Measurements from ENCODE around the gene GRAMD2A.

The GRAMD2A gene

DNA sequence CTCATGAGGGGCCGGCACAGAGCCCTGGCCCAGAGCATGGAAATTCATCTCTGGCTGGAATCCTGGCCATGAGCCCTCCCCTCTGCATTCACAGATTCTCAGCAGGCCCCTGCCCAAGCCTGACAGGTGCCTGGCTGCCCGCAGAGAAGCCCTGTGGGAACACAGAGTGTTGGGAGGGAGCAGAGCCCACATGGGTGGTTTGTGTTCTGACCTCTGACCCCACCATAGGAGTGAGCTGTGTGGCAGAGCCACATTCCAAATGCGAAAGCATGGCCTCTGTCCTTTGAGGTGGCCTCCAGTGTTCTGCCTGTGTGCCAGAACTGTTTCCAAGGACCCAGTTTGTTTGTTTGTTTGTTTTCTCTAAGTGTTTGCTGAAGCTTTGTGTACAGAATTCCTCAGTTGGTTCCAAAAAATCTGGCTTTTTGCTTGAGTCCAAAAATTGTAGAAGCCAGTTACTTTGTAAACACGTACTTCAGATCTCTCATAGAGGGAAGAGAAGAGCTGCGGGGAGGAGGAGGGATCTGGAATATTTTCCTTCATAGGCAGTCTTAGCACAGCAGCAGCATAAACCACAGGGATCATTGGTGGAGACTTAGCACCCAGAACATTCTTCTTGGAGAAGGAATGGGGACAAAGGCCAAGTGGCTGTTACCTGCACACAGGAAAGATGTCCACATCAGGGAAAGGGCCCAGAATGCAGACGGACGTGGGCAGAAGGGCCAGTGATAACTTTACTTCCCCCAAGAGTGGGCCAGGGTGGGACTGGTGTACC is 36.0 kb downstream of the GRAMD2A start:
- H3K36me3 ChIP-seq (ENCODE audit: low read depth) = no peaks in the 10 kb centered on the region
- H3K27ac ChIP-seq (ENCODE audit: poor library complexity, severe bottlenecking) = no peak overlapping the region
- peaks cover 6% of the 10 kb centered on the region for H3K4me1 ChIP-seq (ENCODE audit: insufficient read depth, poor library complexity, severe bottlenecking)
- DNase-seq (ENCODE audit: low spot score) = no peak
- H3K27me3 ChIP-seq (ENCODE audit: insufficient read depth, poor library complexity, severe bottlenecking) = no peaks in the 10 kb centered on the region
- no peak overlapping the region for H3K4me3 ChIP-seq (ENCODE audit: severe bottlenecking)
- no peaks in the 10 kb centered on the region for H3K9me3 ChIP-seq (ENCODE audit: severe bottlenecking)
- TF ChIP-seq, protein P1, sequence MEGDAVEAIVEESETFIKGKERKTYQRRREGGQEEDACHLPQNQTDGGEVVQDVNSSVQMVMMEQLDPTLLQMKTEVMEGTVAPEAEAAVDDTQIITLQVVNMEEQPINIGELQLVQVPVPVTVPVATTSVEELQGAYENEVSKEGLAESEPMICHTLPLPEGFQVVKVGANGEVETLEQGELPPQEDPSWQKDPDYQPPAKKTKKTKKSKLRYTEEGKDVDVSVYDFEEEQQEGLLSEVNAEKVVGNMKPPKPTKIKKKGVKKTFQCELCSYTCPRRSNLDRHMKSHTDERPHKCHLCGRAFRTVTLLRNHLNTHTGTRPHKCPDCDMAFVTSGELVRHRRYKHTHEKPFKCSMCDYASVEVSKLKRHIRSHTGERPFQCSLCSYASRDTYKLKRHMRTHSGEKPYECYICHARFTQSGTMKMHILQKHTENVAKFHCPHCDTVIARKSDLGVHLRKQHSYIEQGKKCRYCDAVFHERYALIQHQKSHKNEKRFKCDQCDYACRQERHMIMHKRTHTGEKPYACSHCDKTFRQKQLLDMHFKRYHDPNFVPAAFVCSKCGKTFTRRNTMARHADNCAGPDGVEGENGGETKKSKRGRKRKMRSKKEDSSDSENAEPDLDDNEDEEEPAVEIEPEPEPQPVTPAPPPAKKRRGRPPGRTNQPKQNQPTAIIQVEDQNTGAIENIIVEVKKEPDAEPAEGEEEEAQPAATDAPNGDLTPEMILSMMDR (IDR thresholded peaks at IDR 0.05; ENCODE audit: poor library complexity, severe bottlenecking) = no peak
- ATAC-seq (ENCODE audit: low read depth) = no peak

DNA sequence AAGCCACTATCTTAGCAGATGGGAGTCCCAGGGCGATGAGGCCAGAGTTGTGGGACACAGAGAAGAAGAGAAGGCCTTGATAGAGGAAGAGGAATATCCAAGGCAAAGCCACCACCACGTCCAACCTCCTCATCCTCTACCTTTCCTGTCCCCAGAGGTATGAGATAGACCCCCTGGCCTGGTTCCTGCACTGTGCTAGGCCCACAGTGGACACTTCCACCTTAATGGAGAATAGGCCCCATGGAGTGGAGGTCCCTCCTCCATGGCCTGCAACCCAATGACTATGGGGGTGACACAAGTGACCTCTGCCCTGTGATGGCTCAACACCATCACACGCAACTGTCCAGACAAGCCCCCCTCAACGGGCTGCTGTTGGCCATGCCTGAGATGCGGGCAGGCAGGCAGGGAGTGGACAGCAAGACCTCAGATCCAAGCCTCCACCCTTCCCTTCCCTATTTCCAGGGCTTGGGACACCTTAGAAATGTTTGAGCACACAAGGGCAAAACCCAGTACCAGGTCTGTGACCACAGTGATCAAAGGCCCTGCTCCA is 36.8 kb downstream of the GRAMD2A start:
- Histone ChIP-seq H3K27me3 (ENCODE audit: insufficient read depth, poor library complexity, severe bottlenecking) (no peaks in the 10 kb centered on the region), H3K9me3 (ENCODE audit: severe bottlenecking) (no peaks in the 10 kb centered on the region), H3K27ac (ENCODE audit: poor library complexity, severe bottlenecking) (no peak overlapping the region), H3K4me1 (ENCODE audit: insufficient read depth, poor library complexity, severe bottlenecking) (peaks cover 7% of the 10 kb centered on the region), H3K4me3 (ENCODE audit: severe bottlenecking) (no peak overlapping the region), H3K36me3 (ENCODE audit: low read depth) (no peaks in the 10 kb centered on the region)
- ATAC-seq (ENCODE audit: low read depth) (no peak), DNase-seq (ENCODE audit: low spot score) (no peak)
- TF ChIP-seq, protein P1 (IDR thresholded peaks at IDR 0.05; ENCODE audit: poor library complexity, severe bottlenecking) = no peak

DNA sequence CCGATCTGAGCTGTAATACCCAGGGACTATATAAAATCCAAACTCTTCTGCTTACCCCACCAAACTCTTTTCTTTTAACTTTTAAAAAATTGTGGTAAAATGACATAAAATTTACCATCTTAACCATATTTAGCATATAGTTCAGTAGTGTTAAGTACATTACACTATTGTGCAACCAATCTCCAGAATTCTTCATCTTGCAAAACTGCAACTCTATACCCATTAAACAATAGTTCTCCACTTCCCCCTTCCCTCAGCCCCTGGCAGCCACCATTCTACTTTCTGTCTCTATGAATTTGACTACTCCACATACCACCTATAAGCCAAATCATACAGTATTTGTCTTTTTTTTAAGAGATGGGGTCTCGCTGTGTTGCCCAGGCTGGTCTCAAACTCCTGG is 40.7 kb downstream of the GRAMD2A start:
- Histone ChIP-seq H3K9me3 (ENCODE audit: severe bottlenecking) (no peaks in the 10 kb centered on the region), H3K36me3 (ENCODE audit: low read depth) (no peaks in the 10 kb centered on the region), H3K4me3 (ENCODE audit: severe bottlenecking) (no peak overlapping the region), H3K4me1 (ENCODE audit: insufficient read depth, poor library complexity, severe bottlenecking) (peaks cover 21% of the 10 kb centered on the region), H3K27me3 (ENCODE audit: insufficient read depth, poor library complexity, severe bottlenecking) (no peaks in the 10 kb centered on the region), H3K27ac (ENCODE audit: poor library complexity, severe bottlenecking) (peak overlapping the region; percentile 84)
- DNase-seq (ENCODE audit: low spot score) = no peak
- TF ChIP-seq, protein P1 (IDR thresholded peaks at IDR 0.05; ENCODE audit: poor library complexity, severe bottlenecking) = no peak
- no peak for ATAC-seq (ENCODE audit: low read depth)

DNA sequence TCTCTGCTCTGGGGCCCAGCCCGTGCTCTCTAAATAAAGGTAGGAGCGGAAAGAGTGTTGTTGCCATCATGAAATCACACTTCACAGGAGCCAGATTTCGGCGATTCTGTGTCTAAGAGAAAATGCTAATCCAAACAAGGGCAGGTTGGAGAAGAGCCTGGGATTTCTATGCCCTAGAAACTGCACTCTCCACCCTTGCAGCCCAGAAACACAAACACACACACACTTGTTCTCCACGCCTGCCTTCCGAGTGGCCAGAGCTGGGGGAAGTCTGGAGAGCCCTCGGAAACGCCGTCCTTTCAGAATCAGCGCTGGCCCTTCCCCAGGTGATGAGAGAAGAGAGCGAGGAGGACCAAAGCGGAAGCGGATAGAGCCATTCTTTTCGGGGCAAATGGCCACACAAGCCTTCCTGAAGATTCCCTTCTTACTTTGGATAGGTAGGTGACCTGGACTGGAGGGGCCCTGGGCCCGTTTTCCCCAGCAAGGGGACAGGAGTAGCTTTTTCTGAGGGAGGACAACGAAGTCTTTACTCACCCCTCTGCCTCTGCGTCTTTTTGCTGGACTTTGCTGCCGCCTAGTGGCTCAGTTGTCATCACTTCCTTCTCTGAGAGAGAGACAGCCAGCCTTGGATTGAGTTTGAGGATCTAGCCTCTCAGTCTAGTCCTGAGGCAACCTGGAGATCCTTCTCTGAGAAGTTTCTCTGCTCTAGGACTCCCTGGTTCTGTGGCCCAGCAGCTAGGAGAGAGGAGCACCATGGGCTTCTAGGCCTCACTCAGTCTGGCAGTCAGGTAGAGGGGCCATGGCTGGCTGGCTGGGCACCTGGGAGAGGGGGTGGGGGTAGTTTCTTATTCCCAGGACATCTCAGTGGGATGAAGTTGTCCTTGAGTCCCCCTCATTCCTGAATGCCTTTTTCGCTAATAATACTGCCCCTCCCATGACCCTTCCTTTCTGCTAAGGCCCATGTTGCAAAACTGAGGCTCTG is 41.7 kb downstream of the GRAMD2A start:
- Histone ChIP-seq H3K36me3 (ENCODE audit: low read depth) (no peaks in the 10 kb centered on the region), H3K4me1 (ENCODE audit: insufficient read depth, poor library complexity, severe bottlenecking) (peaks cover 21% of the 10 kb centered on the region), H3K4me3 (ENCODE audit: severe bottlenecking) (peak overlapping the region; percentile 10), H3K27ac (ENCODE audit: poor library complexity, severe bottlenecking) (peak overlapping the region; percentile 84), H3K27me3 (ENCODE audit: insufficient read depth, poor library complexity, severe bottlenecking) (no peaks in the 10 kb centered on the region), H3K9me3 (ENCODE audit: severe bottlenecking) (no peaks in the 10 kb centered on the region)
- DNase-seq (ENCODE audit: low spot score) = peak; percentile 81
- ATAC-seq (ENCODE audit: low read depth) = peak; percentile 85
- TF ChIP-seq, protein P1 (IDR thresholded peaks at IDR 0.05; ENCODE audit: poor library complexity, severe bottlenecking) = peak; percentile 99
